ENCODE data around the gene C17orf58.

C17orf58 gene

DNA sequence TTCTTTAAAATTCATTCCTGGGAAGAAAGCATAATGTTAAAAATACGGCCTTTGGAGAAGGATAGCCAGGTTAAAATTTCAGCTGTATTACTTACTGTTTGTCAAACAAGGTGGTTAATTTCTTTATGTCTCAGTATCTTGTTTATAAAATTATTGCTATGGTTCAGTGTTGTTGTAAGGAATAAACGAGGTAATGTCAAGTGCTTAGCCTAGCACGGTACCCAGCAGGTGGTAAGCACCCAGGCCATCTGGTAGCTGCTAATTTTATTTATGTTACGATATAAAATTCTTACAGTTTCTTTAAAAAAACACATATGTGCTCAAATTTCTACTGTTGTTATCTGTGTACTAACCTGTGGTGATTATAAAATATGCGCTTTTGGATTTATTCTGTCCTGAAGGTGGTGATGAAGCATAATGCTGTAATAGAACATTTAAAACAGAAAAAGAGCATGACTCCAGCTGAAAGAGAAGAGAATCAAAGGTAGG is 48.9 kb downstream of the C17orf58 start:
- DNase-seq = no peak

DNA sequence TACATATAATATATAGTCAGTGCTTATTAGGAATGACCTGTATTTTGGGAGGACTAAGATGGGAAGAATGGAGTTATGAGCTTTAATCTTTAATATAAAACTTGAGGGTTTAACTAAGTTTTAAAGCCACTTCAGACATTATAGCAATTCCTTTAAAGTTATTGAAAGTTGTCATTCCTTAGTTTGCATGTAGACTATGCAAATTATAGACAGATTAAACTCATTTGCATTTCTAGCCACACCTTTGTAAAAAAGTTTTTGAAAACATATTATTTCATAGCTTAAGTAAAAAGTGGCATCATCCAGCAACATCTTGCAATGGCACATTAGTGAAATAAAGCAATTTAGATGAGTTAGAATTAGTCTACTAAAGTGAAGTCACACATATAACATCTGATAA is 49.8 kb downstream of the C17orf58 start:
- no peak for DNase-seq

DNA sequence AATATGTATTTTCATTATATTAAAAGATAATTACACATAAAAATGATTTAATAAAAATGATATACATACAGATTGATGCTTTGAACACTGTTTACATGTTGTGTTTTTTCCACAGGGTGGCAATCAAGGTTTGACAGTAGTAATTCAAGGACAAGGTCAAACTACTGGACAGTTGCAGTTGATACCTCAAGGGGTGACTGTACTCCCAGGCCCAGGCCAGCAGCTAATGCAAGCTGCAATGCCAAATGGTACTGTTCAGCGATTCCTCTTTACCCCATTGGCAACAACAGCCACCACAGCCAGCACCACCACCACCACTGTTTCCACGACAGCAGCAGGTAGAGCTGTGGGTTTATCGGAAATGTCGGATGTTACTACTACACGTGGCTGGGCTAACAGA is 52.2 kb downstream of the C17orf58 start:
- no peak for DNase-seq

DNA sequence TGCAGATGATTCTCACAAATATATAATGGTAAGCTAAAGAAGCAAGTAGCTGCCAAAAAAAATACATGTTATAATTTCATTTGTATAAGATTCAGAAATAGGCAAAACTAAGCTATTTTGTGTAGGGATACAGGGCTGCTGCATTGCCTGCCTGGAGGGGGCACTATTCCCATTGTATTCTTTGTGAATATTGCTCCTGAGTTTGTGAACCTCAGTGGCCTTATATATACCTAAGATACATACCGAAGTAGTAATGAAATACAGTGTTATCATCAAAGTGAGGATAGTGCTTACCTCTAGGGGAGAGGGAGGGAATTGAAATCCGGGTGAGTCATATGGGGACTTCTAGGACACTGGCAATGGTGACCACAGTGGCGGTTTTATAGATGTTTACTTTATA is 53.5 kb downstream of the C17orf58 start:
- DNase-seq = no peak

Data from activated CD8-positive, alpha-beta memory T cell treated with anti-CD3 and anti-CD28 coated beads, Interleukin-2, amount 50 U/mL, for 48 hours (primary cell).